ENCODE results near the gene EPN2.

Gene EPN2

GRCh38 chr17:19295473-19296135 is 58.4 kb downstream of the EPN2 start:
- no peak for DNase-seq

GRCh38 chr17:19296786-19297778 is 59.9 kb downstream of the EPN2 start:
- no peak for DNase-seq

- no peak for DNase-seq
Observed at GRCh38 chr17:19298569-19299213, 61.5 kb downstream of the EPN2 start.

DNA sequence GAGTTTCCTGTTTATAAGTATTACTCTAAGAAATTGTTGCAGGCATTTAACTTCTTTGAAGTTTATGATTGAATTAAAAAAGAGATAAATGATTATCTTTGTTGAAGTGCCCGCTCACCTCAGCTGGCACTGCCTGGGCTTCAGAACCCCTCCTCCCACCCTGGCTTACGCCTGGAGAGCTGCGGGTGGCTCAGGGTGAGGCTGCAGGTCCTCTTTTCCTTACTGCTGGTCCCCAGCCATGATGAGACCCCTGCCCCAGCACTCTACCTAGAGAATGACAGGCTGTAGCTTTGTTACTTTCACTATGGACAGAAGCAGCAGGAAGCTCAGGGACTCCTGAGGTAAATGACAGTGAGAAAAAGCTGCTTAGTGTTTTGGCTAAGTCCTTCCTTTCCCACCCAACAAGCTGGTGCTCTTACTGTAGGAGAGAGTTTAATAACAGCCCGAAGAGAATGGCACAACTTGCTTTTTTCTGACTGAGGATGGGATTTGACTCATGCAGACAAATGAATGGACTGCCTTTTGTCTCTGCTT is 62.1 kb downstream of the EPN2 start:
- no peak for DNase-seq

GRCh38 chr17:19299866-19300265 is 62.7 kb downstream of the EPN2 start:
- no peak for DNase-seq

DNA sequence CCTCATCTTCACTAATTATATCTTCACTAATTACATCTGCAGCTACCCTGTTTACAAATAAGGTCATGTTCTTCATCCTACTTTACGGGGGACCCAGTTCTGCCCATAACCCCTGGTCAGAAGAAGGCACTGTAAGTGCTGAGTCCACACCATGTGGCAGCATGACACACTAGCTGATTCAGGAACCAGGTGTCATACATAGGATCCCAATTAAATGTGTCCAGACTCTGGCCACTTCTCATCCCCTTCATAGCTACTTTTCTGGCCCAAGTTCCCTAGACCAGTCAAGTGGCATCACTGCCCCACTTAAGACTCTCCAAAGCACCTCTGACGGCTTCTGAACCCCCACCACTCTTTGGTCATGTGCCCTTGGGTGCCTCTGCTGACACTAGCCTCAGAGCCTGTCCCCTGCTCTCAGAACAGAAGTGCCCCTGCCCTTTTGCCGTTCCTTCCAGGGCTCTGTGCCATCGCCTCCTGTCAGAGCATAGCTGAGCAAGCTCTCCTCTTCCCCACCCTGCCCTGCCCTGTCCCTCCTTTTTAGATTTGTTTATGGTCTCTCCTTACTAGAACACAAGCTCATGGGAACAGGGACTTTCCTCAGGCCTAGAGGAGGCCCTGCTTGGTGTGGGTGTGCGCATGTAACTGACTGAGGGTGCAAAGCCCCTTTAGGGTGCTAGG is 64.2 kb downstream of the EPN2 start:
- no peak for DNase-seq

DNA sequence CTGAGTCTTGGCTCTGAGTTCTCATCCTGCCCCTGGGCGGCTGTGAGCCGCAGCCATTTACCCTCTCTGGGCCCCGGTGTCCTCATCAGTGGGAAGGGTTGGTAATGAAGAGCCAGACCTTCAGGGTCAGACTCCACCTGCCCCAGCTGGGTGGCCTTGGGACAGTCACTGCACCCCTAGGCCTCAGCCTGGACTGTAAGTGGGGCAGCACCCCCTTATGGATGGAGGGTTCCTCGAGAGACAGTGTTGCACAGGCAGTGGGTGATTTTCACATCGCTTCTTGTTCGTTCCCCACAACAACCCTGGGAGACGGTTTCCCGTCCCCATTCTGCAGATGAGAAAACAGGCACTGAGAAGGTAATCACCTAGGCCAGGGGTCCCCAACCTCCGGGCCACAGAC is 64.8 kb downstream of the EPN2 start:
- DNase-seq = no peak

GRCh38 chr17:19302791-19303331 is 65.7 kb downstream of the EPN2 start:
- no peak for DNase-seq

GRCh38 chr17:19303367-19303776 is 66.2 kb downstream of the EPN2 start:
- DNase-seq = no peak

- DNase-seq = peak; percentile 42
Observed at GRCh38 chr17:19304209-19304608, 67.0 kb downstream of the EPN2 start.

GRCh38 chr17:19304751-19305150 is 67.6 kb downstream of the EPN2 start:
- no peak for DNase-seq

- no peak for DNase-seq
Observed at GRCh38 chr17:19305256-19305655, 68.1 kb downstream of the EPN2 start.

GRCh38 chr17:19305761-19306159 is 68.6 kb downstream of the EPN2 start:
- DNase-seq = no peak

DNA sequence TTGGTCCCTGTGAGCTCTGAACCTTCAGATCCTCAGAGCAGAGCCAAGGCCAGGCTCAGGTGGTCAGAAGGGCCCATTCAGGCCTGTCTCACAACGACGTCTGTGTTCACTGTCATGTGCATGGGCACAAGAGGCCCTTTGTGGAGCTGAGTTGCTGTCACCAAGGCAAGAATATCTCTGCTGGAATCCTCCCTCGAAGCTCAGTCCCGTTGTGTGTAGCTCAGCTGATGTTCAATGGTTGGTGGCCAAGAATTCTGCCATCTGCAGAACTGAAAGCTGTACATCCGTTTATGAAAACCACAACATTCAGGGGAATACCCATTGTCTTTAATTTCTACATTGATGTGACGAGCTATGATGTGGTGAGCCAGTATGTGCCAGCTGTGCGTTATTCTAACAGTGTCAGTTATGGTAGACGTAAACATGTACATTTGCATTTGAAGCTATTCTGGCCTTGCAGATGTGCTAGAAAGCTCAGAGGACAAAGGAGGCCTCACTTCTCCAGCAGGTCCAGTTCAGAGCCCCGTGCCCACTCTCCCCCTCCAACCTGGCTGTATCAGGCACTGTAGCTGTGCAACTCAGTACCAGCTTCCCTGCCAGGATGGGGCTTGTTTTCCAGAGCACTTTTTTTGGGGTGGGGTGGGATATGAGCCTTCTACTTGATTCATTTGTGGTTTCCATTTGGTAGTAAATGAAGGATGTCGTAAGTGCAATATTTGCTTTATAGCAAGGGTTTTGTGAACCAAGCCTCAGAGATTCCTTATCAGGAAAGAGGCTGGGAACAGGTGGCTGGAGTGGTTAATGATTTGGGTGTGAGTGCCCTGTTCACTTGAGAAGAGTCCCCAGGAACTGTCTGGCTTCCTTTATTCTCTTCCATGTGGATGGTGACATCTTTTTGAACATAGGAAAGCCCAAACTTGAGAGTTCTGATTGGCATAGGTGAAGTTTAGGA is 69.3 kb downstream of the EPN2 start:
- DNase-seq = no peak

DNA sequence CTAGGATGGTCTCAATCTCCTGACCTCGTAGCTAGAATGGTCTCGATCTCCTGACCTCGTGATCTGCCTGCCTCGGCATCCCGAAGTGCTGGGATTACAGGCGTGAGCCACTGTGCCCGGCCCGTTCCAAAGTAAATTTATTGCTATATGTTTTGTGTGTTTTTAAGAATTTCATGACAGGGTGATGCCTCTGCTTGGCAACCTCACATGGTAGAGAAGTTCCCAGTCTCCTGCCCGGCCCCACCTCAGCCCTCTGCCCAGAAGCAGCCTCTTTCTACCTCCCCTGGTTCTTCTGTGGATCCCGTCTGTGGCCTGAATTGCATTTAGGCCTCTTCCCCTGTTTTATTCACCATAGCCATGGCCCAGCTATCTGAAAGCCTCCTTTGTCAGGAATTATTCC is 70.4 kb downstream of the EPN2 start:
- no peak for DNase-seq

DNA sequence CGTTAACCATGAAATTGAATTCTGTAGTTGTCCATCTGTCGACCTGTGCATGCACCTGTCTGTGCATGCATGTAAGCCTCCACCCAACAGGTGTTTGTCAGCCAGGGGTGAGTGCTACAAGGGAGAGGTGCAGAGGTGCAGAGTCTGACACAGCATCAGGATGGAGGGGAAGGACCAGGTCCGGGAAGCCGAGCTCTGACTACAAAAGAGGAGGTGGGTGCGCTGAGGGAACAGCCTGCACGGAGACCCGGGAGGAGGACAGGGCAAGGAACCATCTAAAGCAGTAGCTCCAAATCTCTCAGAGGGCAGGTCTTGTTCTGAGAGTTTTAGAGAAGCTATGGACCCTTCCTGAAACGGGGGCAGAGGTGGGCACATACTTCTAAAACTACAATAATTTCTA is 71.2 kb downstream of the EPN2 start:
- no peak for DNase-seq

GRCh38 chr17:19309701-19310100 is 72.5 kb downstream of the EPN2 start:
- no peak for DNase-seq

DNA sequence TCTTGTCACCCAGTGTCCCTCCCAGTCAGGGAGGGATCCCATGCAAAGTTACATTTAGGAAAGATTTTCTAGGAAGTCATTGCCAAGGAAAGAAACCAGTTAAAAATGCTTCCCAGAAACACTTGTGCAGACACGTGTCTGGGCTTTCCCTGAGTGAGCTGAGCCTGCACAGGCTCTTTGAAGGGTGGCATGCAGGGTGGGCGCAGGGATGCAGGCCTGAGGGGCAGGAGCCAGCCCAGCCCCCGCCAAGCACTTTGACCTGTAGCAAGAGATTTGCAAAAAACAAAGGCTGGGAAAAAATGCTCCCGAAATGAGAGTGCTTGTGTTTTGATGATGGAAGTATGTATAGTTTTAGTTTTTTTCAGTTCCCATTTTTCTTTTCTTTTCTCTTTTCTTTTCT is 73.0 kb downstream of the EPN2 start:
- DNase-seq = no peak

DNA sequence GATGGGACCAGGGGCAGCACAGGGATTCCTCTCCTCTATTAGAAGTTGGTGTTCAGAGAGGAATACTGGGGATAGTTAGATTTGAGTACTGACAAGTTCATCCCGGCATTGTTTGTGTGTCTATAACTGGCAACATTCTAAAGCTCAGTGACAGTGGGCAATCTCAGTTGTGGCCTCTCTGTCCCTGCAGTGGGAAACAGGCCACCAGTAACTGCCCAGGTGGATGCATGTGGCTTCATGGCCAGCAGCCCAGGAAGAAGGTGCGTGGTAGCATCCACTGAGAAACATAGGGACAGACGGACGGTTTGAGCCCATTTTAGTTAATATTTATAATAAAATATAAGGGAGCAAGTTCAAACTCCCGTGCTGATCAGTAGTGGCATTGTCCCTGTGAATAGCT is 73.8 kb downstream of the EPN2 start:
- DNase-seq = no peak

GRCh38 chr17:19311421-19312215 is 74.5 kb downstream of the EPN2 start:
- peak; percentile 52 for DNase-seq
